NK-92 treated with Interleukin-12 subunit alpha and Interleukin-12 subunit beta, amount 100 ng/mL, for 24 hours (cell line): Measurements from ENCODE around the gene TRAM2.

Source experiments
- DNase-seq: peaks from one replicate; lab custom pipeline; 2025; lab: John Stamatoyannopoulos, UW

TRAM2 gene

DNA sequence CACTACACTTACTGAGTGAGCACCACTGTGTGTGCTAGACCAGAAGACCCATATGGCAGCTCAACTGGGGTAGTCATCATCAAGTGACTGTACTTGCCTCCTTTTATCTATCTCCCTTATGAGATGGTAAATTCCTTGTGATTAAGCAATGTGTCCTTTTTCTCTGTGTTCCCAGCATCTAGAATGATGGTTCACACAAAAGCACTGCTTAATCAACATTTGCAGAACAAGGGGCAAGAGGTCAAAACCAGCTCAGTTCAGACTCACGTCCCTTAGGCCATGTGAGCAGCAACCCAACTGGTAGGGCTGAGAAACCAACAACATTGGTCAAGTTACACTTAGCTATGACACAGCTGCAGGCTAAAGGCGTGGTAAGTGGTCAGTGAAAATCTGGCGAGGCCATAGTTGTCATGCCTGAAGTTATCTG lies 10.0 kb downstream of the TRAM2 start:
- no peak for DNase-seq

DNA sequence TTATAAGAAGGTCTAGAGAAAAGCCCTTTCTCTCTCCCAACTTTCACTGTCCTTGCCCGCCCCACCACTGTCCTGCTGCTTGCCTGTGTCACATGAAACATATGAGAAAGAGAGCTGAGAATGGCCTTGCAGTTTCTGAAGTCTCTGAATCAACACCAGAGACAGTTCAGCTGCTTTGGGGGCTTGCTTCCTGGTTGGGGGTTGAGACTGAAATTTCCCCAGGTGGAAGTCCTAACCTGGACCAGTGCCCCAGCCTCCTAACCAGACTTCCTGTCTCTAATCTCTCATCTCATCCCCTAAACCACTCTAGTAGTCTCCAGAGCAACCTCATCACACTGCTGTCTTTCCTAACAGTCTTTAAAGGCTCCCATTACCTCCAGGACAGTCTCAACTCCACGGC lies 10.7 kb downstream of the TRAM2 start:
- DNase-seq, result no peak

DNA sequence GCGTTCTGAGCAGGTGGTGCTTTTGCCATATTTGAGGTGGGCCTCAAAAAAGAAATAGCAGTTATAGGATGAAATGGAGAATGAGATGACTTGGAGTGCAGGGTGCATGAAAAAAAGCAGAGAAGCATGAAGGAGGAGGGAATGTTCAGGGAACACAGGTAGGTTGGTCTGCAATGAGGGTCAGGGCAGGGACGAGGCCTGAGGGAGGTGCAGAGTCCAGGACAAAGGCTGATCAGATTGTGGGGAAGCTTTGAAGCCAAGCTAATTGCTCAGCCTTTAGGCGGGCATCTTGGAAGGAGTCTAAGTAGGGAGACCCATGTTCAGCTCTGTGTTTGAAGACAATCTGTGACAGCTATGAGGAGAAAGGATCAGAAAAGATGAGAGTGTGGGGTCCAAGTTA lies 12.0 kb downstream of the TRAM2 start:
- no peak for DNase-seq

DNA sequence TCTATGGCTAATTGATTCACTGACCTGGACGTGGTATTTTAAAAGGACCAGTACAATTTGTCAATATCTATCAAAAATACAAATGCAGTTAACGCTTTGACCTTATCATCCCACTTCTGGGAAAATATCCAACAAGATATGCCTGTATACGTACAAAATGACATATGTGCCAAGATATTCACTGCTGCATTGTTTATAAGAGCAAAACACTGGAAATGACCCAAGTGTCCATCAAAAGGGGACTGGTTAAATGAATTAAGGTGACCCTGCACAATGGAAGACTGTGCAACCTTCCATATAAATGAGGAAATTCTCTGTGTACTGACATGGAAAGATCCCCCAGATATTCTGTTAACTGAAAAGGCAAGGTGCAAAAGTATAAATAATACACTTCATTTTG lies 13.9 kb downstream of the TRAM2 start:
- DNase-seq, result no peak

DNA sequence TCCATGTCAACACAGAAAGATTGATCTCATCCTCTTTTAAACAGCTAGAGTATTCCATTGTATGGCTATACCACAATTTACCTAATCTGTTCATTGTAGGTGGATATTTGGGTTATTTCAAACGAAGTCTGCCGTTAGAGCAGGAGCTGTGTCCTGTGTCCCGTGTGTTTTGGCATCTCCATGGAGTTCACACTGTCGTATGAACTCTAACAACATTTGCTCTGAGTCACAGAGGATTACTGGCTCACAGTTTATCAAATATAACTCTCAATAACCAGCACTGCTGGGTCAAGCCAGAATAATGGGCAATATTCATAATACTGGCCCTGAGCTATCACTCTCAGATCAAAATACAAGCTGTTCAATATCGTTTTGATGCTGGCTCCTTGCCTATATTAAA lies 16.4 kb downstream of the TRAM2 start:
- DNase-seq, result no peak

DNA sequence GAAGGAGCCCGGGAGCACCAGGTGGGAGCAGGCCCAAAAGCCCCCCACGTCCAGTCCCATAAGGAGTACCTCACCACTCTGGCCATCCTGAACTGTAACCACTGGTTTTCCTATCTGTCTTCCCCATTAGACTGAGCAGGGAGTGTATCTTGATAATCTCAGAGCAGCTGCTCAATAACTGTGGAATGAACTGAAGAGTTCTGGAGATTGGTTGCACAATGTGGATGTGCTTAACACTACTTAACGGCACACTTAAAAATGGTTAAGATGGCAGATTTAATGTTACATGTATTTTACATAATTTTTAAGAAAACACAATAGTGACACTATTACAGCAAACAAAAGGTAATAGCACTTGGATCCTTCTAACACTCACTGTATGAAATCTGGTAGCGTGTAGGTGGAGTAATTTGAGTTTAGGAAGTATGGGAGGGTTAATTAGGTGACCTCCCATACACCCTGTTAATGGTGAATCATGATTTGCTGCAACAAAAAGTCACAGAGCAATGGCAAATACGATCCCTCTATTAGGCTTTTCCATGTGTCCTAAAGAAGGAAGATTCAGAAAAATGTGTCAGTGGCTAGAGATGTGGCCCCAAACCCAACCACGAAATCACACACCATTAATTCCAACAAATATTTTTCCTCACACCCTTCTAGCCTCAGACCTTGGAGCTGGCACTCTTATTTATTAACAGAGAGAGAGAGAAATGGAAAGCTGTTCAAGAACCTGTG lies 18.4 kb downstream of the TRAM2 start:
- no peak for DNase-seq

DNA sequence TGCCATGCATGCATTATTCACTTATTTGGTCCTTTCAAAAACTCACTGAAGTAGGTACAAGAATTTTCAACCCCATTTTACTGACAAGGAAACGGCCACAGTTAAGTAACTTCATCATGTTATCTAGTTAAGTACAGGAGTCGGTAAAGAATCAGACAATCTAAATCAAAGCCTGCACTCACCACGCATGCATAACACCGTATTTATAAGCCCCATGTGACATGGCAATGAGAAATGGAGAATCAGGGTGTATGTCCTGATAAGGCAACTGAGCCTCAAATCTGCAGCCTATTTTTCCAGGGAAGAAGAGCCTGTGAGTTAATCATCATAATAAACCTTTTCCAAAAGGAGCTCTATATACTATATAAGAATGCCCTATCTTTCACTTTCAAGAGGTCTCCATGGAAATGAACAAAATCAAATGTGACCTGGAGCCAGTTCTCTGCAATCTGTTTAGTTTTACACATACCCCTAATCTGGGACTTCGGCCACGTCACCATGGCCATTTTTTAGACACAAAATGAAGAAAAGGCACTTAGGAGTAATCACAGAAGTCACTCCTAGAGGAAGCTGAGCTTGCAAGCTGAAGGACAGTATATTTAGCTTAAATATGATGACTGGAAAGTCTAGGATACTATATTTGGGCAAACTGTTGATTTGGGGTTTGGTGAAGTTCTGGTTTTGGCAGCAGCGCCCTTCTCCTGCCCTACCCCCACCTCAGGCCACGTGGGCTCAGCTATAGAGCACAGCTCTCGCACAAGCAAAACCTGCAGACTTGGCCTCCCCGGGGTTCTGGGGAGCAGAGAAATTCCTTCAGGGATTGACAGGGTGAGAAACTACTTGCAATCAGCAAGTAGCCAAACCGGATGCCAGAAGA lies 19.2 kb downstream of the TRAM2 start:
- no peak for DNase-seq

DNA sequence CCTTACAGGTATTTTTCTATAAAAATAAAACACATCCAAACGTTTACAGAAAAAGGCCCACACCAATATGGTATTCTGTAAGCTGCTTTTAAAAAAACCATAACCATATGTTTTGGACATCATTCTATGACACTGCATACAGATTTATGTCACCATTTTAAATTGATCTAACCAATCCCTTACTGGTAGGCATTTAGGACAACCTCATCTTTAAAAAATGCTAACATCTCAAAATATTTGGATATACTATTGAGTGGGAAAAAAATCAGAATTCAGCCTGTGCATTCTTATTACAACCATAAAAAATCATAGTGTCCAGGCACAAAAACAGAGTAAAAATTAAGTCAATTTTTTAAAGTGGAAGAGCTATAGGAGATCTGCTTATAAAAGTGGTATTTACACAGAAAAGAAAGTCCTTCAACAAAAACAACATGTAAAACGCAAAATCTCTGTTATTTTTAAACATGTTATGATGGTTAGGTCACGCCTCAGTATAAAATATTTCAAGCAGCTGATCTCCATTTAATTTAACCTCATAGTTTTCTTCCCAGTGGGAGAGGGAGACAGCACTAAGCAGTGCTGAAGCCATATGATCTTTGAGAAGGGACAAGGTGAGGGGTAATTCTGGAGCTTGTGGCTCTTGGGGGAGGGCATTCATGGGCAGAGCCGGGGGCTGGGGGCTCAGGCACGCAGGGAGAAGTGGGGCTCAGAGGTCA lies 21.2 kb downstream of the TRAM2 start:
- DNase-seq, result no peak

DNA sequence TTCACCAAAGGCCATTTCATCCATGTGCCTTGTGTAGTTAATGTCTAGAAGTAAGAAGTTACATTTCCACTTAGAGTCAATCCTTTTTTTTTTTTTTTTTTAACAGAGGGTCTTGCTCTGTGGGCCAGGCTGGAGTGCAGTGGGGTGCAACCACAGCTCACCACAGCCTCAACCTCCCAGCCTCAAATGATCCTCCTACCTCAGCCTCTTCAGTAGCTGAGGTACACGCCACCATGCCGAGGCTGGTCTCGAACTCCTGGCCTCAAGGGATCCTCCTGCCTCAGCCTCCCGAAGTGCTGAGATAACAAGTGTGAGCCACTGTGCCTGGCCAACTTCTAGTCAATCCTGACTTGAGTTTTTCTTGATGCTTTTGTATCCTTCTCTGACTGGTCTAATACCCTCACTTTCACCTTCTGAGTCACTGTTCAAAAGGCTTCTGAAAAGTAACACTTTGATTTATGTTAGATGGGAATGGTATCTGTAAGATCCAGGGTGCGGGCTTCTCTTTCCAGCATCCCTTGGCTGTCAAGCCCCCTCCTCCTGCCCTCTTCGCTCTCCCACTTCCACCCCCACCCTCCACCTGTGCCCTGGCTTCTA lies 22.1 kb downstream of the TRAM2 start:
- no peak for DNase-seq

DNA sequence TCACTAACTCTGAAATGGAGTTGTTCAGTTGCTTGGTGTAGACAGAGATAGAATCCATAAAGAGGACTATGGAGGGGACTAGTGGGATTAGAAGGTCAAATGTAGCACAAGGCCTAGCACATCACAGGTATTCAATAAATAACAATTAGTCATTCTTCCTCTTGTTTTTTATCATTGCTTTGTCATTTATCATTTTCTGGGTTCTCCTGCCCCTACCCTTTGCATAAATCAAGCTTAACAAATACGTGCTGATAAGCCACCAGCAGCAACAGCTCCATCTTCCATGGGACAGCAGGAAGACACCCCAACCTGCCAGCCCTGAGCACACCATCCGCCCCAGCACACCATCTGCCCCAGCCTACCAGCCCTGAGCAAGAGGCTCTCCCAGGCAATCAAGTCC lies 23.1 kb downstream of the TRAM2 start:
- no peak for DNase-seq

DNA sequence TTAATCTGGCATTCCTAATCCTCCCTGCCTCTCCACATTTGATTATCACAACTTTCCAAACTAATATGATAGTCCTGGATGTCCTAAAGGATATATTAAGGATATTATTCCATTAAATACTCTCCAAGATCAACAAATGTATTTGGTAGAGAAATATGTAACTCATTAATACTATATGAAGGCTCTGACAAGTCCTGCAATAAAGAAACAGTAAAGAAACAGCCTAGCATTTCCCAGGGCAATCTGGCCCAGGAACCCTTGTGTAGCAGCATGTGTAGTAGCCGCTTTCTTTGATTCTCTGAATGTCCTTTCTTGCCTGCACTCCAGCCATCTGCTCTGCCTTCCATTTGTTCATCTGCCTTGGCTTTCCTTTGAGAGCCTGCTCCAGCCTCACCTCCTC lies 23.7 kb downstream of the TRAM2 start:
- DNase-seq, result no peak

DNA sequence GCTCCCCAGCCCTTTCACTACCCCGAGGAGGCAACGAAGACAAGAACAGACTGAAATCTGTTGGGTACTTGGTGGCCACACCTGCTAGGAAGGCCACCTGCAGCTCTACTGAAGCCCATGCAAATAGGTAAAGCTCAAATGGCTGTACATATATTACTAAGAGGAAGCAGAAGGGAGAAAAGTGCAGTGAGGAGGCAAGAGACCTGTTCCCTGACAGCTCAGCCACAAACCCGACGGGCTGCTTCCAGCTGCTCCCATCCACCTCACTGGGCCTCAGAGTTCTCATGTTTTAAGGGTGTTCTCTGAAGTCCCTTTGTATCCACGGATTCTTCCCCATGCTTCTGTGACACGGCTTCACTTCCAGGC lies 24.6 kb downstream of the TRAM2 start:
- DNase-seq, result no peak

DNA sequence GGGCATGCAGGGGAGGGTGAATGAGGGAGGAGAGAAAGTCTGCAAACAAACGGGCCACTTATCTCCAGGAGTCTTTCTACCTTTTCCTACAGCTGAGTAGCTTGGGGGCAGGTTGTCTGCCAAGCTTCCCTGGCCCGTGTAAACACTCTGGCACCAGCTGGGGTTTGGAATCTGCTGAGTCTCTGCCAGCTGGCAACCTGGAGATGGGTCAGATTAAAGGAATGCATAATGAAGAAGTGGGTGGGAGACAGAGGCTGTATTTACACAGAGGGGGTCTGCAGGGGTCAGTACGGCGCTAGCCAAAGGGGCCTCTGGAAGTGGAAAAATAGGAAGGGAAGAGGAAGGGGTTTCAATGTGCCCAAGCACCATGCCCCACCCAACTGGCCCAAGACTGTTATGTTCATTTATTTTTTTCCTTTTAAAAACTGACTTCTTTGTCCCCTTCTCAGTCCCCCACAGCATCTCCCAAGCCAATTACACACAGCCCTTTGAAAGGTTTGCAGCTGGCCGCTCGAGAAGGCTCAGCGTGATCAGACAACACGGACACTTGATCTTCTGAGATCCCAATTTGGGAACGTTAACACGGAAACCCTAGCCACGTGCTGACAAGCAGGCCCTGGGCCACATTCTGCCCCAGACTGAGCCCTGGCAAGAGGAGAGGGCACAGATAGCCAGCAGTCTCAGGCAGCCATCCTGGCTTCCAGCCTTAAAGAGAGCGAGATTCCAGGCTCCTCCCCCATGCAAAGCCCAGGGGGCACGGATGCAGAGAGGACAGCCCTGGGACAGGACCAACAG lies 25.2 kb downstream of the TRAM2 start:
- DNase-seq, result no peak

DNA sequence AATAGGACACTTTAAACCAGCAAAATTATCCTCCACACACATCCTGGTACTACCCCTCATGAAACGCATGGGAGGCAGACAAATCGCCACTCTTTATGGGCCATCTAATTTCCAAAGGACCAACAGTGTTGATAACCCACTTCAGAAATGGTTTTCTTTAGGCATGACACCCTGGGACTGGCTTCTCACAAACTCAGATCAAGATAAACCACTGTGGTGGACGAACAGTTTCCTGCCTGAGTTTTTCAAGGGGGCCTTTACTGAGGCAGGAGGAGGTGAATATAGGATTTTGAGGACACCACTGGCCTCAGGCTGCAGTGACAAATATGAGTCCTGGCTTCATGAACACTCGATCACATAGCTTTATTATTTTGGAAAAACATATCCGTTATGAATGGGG lies 26.0 kb downstream of the TRAM2 start:
- DNase-seq, result no peak

DNA sequence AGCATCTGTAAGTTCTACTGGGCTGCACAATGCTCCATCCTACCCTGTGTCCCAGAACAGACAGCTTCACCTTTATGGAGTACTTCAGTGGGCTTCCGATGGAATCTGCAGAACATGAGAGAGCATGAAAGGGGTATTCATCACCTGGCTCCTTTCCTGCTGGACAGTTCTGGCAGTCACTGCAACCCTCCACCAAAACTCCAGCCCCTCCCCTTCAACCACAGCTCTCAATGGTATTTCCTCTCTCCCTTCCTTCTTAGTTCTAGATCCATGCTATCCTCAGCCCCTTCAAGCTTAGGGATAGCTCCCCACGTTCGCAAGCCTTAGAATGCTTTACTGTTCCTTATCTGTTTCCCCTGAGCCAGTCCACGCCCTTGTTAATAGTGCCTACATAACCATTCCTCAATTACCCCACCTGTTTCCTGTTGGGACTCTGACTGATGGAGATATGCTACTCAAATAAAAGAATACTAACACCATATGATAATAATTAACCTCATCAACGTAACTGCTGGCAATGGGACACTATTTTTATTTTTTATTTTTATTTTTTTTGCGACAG lies 26.8 kb downstream of the TRAM2 start:
- DNase-seq, result no peak

DNA sequence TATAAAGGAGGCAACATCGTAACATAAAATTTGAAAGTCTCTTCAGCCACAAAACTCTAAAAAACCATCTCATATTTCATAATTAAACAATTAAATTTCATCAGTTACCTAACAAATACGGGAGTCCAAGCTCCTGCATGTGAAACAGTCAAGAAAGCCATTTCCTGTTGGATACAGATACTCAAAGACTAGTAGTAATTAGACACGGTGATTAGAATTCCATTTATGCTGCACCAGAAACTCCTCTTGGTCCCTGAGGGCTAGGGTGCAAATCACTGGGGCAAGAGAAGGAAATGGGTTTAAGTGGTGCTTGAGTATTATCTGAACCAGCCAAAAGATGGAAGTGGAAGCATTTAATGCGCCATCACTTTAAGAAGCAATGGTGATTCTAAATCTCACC lies 27.4 kb downstream of the TRAM2 start:
- DNase-seq, result no peak

DNA sequence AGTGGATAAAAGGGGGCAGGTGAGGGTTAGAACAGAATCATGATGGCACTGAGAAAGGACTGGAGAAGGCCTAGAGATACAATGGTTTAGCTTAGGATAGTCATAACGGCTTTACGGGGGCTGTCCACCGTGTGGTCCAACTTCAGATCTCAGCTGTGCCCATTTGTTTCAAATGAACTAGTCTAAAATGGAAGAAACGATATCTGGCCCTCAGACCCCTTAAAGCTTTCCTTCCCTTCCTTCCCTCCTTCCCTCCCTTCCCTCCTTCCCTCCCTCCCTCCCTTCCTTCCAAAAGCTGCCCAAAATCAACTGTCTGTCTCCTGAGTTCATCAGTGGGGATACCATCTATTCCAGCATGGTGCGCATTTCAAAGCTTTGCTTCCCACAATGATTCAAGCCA lies 27.9 kb downstream of the TRAM2 start:
- DNase-seq, result no peak

DNA sequence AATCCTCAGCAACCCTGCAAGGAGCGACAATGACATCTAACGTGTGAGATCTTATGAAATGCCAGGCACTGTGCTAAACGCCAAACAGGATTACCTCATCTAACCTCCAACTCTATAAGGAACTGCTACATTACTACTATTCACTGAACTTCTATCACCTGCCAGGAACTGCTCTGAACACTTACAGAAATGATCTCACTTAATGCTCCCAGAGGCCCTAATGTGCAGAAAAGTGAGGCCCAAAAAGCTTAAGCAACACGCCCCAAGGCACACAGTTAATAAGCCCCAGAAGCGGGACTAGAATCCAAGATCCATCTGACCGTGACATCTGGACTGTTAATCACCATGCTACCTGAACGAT lies 28.5 kb downstream of the TRAM2 start:
- DNase-seq, result no peak

DNA sequence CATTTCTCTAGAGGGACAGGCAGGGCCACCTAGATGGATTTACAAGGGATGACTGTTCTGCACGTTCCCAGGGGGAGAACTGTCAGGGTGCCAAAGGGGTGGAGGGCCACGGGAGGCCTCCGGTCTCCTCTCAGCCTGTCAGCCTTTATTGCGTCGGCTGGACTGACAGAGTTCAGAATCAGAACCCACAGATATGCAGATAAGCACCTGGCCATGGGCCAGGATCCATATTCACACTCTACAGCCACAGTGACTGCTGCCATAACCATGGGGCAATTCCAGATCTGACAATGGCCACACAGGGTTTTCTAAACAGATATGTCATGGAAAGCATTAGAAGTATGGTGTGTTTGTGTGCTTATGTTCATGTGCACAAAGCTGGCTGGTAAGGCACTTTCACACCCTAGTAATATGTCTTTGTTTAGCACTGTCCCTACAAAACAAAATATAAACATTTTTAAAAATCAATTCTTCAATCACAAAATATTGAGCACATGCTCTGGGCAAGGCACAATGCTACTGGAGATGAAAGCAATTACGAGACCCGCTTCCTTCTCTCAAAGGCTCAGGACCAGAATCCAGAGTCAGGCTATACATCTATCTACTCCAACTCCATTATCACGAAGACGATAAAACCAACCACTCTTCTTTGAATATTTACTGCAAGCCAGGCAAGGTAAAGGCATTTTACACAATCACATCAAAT lies 29.1 kb downstream of the TRAM2 start:
- DNase-seq, result no peak

DNA sequence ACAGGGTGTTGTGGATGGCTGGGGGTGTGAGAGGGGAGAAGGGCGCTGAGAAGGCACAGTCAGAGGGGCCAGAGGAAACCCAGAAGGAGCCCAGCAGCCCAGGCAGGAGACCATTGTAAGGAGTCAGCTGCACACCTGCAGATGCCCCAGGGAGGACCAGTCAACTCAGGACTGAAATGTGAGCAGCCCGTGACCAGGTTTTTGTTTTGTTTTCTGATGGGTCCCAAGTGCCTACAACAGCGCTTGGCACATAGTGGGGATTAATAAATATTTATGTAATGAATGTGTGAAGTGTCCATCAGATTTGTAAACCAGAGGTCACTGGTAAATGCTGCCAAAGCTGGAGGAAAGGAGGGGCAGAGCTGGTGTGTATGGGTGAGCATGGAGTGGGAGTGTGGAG lies 30.2 kb downstream of the TRAM2 start:
- no peak for DNase-seq

DNA sequence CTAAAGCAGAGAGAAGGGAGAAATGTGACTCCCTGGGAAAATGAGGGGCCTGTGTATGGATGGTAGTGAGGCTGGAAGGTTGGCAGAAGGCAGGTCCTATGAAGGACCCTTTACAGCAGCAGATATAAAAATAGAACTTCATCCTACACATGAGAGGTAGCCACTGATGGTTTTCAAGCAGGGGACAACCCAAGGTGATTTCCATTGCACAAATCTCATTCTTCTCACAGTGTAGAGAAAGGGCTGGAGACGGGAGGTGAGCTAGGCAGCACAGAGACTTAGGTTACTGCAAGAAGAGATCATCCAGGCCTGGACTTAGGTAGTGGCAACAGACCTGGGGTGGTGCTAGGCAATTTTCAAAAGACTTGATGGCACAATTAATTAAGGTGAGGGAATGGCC lies 30.7 kb downstream of the TRAM2 start:
- no peak for DNase-seq
